ENCODE results near the gene NF2. TPM values are rescaled to one million over a fixed set of nuclear protein-coding genes. Genes with fewer than 3 reads are reported as not detected.

Gene NF2
- total RNA-seq, 4 donors from 2014 or later: 30.5 to 82.5 (median 36.6) TPM

DNA sequence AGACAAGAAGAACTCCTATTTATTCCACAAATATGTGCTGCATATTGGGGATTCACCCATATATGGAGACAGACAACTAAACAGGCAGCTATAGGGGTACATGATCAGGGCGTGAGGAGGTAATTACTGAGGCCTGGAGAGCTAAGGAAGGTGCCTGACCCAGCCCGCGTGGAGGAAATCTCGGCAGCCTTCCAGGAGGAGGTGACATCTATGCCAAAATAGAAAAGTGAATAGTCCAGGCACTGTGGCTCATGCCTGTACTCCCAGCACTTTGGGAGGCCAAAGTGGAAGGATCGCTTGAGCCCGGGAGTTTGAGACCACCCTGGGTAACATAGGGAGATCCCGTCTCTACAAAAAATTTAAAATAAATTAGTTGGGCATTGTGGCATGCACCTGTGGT lies 36.1 kb upstream of the NF2 start:
- Histone ChIP-seq H3K4me3 (no peak overlapping the region), H3K9me3 (no peaks in the 10 kb centered on the region), H3K36me3 (peaks cover 0 to 41% (median 0%) of the 10 kb centered on the region in 3 donors), H3K27me3 (no peaks in the 10 kb centered on the region), H3K4me1 (no peaks in the 10 kb centered on the region), H3K27ac (no peak overlapping the region)
- TF ChIP-seq, protein P1, sequence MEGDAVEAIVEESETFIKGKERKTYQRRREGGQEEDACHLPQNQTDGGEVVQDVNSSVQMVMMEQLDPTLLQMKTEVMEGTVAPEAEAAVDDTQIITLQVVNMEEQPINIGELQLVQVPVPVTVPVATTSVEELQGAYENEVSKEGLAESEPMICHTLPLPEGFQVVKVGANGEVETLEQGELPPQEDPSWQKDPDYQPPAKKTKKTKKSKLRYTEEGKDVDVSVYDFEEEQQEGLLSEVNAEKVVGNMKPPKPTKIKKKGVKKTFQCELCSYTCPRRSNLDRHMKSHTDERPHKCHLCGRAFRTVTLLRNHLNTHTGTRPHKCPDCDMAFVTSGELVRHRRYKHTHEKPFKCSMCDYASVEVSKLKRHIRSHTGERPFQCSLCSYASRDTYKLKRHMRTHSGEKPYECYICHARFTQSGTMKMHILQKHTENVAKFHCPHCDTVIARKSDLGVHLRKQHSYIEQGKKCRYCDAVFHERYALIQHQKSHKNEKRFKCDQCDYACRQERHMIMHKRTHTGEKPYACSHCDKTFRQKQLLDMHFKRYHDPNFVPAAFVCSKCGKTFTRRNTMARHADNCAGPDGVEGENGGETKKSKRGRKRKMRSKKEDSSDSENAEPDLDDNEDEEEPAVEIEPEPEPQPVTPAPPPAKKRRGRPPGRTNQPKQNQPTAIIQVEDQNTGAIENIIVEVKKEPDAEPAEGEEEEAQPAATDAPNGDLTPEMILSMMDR (IDR thresholded peaks at IDR 0.05): no peak
- no peak for TF ChIP-seq POLR2A (IDR thresholded peaks at IDR 0.05)
- no peak for DNase-seq

DNA sequence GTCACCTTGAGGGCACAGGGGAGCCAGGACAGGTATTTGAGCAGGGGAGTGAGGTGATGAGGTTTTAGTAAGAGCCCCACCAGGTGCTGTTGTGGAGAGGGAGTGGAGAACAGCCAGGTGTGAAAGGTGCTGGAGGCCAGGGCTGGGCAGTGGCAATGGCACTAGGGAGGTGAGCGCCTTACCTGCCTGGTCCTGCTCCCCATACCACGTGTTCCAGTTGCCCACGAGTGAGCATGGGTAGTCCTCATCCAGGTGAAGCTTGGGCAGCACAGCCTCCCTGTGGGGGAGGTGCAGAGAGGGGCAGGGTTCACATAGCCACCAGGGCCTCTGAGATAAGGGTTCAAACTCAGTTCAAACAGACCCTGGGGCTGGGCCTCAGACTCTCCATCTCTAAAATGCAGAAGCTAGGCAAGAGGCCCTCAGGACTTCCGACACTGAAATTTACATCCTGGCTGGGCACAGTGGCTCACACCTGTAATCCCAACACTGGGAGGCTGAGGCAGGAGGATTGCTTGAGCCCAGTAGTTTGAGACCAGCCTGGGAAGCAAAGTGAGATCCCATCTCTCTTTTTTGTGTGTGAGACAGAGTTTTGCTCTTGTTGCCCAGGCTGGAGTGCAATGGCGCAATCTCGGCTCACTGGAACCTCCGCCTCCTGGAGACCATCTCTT lies 34.3 kb upstream of the NF2 start:
- no peak for TF ChIP-seq POLR2A (IDR thresholded peaks at IDR 0.05)
- TF ChIP-seq, protein P1 (IDR thresholded peaks at IDR 0.05): no peak
- H3K27ac ChIP-seq: no peak overlapping the region
- peaks cover 0 to 37% (median 0%) of the 10 kb centered on the region in 3 donors for H3K36me3 ChIP-seq
- no peaks in the 10 kb centered on the region for H3K4me1 ChIP-seq
- H3K4me3 ChIP-seq: no peak overlapping the region
- no peaks in the 10 kb centered on the region for H3K27me3 ChIP-seq
- H3K9me3 ChIP-seq: no peaks in the 10 kb centered on the region
- no peak for DNase-seq

DNA sequence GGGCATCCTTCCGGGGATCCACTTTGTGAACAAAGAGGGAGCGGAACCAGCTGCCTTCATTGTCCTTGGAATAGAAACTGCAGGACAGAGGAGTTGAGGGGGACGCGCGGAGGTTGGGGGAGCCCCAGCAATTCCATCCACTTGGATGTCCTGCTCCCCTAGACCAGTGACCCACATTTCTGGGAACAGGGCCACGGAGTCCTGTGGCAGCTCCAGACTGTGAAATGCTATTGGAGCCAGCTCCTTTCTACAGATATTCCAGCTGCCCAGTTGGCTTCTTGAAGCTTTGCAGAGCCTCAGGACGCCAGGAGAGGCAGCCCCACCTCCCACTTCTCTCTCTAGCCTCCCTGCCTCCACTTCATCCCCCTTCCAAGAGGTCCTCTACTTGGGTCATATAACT lies 33.0 kb upstream of the NF2 start:
- TF ChIP-seq, protein P1 (IDR thresholded peaks at IDR 0.05): no peak
- no peak for TF ChIP-seq POLR2A (IDR thresholded peaks at IDR 0.05)
- no peak overlapping the region for H3K4me3 ChIP-seq
- no peaks in the 10 kb centered on the region for H3K9me3 ChIP-seq
- DNase-seq: no peak
- no peak overlapping the region for H3K27ac ChIP-seq
- no peaks in the 10 kb centered on the region for H3K4me1 ChIP-seq
- peaks cover 0 to 24% (median 0%) of the 10 kb centered on the region in 3 donors for H3K36me3 ChIP-seq
- no peaks in the 10 kb centered on the region for H3K27me3 ChIP-seq

DNA sequence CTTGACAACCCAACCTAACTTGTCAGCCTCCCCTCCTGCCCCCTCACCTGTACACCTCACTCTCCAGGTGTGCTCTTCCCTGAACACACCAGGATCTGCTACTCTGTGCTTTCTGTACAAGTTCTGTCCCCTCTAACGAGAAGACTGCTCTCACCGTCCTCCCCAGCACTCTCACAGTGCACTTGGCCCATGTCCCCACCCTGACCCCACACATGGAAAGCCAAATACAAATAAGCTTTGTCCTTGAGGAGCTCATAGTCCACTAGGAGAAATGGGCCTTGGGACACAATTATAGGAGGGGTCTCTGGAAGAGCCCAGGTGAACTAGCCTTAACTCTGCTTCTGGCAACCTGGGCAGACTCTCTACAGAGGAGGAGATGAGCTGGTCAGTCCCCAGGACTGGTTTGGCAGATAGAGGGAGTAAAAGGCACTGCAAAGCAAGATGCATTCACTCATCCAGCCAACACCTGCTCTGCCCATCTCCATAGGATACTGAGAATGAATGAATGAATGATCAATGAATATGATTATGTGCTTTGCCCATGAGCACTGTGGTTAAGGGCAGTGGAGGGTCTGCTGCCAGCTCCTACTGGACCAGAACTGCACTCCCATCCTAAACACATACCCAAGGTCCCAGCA lies 32.4 kb upstream of the NF2 start:
- H3K36me3 ChIP-seq: peaks cover 0 to 23% (median 0%) of the 10 kb centered on the region in 3 donors
- no peak overlapping the region for H3K4me3 ChIP-seq
- no peaks in the 10 kb centered on the region for H3K9me3 ChIP-seq
- DNase-seq: no peak
- TF ChIP-seq, protein P1 (IDR thresholded peaks at IDR 0.05): no peak
- no peak for TF ChIP-seq POLR2A (IDR thresholded peaks at IDR 0.05)
- no peaks in the 10 kb centered on the region for H3K27me3 ChIP-seq
- no peak overlapping the region for H3K27ac ChIP-seq
- H3K4me1 ChIP-seq: no peaks in the 10 kb centered on the region

DNA sequence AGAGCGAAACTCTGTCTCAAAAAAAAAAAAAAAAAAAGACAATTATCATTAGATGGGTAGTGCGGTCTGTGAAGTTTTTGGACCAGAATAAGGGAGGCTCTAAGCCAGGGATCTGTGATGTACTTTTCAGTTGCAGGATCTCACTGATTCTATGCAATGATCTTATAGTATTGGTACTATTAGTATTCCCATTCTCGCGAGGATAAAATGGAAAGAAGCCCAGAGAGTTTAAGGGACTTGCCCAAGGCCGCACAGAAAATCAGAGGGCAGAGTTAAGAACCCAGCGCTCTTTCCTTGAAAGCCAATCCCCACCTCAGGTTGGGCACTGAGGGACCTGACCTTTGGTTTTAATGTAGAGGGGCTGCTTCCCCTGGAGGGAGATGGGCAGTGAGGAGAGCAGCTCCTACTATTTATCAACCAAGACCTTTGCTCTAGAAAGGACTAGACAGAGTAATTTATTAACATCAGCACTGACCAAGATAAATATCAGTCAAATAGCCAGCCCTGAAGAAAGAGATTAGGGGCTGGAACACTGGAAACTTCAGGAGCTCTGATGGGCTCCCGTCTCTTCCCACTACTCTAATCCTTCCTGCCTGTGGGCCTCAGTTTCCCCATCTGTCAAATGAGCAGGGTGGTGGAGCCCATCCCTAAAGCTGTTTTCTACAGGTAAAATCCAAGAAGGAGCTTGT lies 28.5 kb upstream of the NF2 start:
- DNase-seq: no peak
- Histone ChIP-seq H3K27ac (no peak overlapping the region), H3K27me3 (no peaks in the 10 kb centered on the region), H3K4me3 (no peak overlapping the region), H3K36me3 (no peaks in the 10 kb centered on the region), H3K9me3 (no peaks in the 10 kb centered on the region), H3K4me1 (peaks cover 0 to under 1% (median 0%) of the 10 kb centered on the region in 4 donors)
- TF ChIP-seq, protein P1 (IDR thresholded peaks at IDR 0.05): no peak
- no peak for TF ChIP-seq POLR2A (IDR thresholded peaks at IDR 0.05)

All from Peyer's patch (tissue), 4 donors.